OCI-M2 (cell line): ENCODE measurements around the gene IL13RA2.

ENCODE experiments used
- DNase-seq: peaks from one replicate; lab custom pipeline; 2025; ENCODE audit not compliant: unreplicated experiment; lab: John Stamatoyannopoulos, UW

IL13RA2 gene

DNA sequence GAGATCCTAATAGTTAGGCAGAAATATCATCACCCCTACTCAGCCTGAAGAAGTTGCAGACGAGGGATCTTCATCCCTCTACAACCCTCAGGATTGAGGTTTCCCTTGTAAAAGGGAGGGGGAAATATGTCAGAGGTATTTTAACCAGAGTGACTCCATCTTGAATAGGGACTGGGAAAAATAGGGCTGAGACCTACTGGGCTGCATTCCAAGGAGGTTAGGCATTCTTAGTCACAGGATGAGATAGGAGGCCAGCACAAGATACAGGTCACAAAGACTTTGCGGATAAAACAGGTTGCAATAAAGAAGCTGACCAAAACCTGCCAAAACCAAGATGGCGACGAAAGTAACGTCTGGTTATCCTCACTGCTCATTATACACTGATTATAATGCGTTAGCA lies 17.5 kb downstream of the IL13RA2 start:
- DNase-seq = no peak

DNA sequence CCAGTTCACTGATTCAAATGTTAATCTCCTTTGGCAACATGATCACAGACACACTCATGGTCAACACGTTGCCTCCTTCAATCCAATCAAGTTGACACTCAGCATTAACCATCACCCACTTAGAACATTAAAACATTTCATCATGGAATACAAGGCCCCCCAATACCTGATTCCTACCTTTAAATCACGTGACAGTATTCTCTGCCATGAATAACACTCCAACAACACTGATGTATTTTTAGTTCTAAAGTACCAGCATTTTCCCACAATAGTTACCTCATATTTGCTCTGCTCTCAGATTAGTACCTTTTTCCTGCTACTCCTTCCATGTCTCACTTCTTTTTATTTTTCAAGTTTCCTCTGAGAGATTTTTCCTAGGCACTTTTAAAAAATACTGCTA lies 19.6 kb downstream of the IL13RA2 start:
- DNase-seq = no peak

- DNase-seq = no peak
These were observed 31.3 kb downstream of the IL13RA2 start for GRCh38 chrX:114985967-114986592.

- no peak for DNase-seq
These were observed 41.1 kb downstream of the IL13RA2 start for GRCh38 chrX:114976292-114976691.

DNA sequence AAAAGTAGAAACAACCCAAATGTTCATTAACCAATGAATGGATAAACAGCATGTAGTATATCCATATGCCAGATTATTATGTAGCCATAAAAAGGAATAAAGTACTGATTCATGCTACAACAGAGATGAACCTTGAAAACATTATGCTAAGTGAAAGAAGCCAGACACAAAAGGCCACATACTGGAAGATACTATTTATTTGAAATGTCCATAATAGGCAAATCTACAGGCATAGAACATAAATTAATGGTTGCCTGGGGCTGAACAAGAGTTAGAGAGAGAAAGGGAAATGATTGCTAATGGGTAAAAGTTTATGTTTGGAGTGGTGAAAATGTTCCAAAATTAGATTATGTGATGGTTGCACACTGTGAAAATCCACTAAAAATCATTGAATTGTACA lies 44.4 kb downstream of the IL13RA2 start:
- no peak for DNase-seq

- no peak for DNase-seq
These were observed 46.6 kb downstream of the IL13RA2 start for GRCh38 chrX:114970806-114971205.

DNA sequence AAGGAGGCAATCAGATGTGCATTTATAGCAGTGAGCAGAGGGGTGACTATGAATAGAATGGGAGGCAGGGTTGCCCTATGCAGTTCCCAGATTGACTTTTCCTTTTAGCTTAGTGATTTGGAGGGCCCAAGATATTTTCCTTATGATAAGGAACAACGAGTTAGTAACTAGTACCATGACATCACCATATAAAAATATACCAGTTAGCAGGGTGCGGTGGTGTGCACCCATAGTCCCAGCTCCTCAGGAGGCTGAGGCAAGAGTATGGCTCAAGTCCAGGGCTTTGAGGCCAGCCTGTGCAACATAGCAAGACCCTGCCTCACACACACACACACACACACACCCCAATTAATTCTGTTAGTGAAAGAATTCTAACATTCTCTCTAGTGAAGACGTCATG lies 53.0 kb downstream of the IL13RA2 start:
- no peak for DNase-seq

DNA sequence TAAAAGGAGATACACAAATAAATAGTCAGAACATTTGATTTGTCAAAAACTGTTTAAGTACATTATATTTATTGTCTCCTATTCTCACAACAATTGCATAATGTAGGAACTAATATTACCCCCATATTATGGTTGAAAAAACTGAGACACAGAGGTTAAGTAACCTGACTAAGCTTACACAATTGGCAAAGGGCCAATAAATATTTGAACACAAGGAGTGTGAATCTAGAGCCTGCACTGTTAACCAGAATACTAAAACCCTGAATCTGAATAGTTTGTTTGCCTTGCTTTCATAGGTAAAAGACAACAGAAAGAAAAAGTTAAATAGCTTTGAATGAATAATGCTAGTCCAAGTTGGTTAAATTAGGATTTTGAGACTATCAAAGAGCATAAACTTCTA lies 55.2 kb downstream of the IL13RA2 start:
- DNase-seq = no peak

DNA sequence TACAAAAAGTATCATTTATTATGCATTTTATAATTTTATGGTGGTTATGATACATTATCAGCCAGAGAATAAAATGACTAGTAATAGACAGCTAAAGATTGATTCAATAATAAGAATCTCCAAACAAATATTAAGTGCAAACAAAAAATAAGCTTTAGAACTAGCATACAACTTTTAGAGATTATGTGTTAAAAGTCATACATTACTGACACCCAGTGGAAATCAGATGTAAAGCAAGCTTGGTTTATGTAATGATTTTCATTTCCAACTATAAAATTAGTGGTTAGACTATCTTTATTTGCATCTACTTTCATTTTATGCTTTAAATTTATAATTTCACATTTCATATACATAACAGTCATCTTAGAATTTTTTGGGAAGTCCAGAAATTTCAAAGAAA lies 57.7 kb downstream of the IL13RA2 start:
- no peak for DNase-seq
